Loucy (cell line): Measurements from ENCODE around the gene CCR1.

Experiments used
- H2AFZ ChIP-seq: fragments of 200-600 bp; sonication (generic); 2 replicates; pipeline ENCODE4 v1.6.0; 2016; ENCODE audit warnings: antibody characterized with exemption, mild to moderate bottlenecking, low read length, moderate library complexity
- H3F3A ChIP-seq: fragments of 200-600 bp; 2 replicates; pipeline ENCODE4 v1.6.0; 2016; ENCODE audit warnings: antibody characterized with exemption, low read depth, mild to moderate bottlenecking
- H3K27me3 ChIP-seq: fragments of 200-600 bp; sonication (generic); 2 replicates; pipeline ENCODE4 v1.6.1; 2014; ENCODE audit warnings: low read length, mild to moderate bottlenecking; ENCODE audit not compliant: insufficient read depth, poor library complexity, severe bottlenecking
- H3K36me3 ChIP-seq: fragments of 200-600 bp; sonication (generic); 2 replicates; pipeline ENCODE4 v1.6.1; 2016; ENCODE audit warnings: low read length; ENCODE audit not compliant: insufficient read depth
- H3K4me1 ChIP-seq: fragments of 200-600 bp; sonication (generic); 2 replicates; pipeline ENCODE4 v1.5.1; 2014; ENCODE audit warnings: low read length, mild to moderate bottlenecking; ENCODE audit not compliant: insufficient read depth, poor library complexity, severe bottlenecking
- H3K4me2 ChIP-seq: fragments of 200-600 bp; sonication (generic); 2 replicates; pipeline ENCODE4 v1.6.0; 2014; ENCODE audit warnings: antibody characterized with exemption, low read length, low read depth, mild to moderate bottlenecking; ENCODE audit not compliant: poor library complexity, severe bottlenecking
- H3K4me3 ChIP-seq: fragments of 200-600 bp; sonication (generic); 2 replicates; pipeline ENCODE4 v1.5.1; 2014; ENCODE audit warnings: low read length, mild to moderate bottlenecking, mixed read lengths; ENCODE audit not compliant: poor library complexity, severe bottlenecking
- H3K79me2 ChIP-seq: fragments of 200-600 bp; sonication (generic); 2 replicates; pipeline ENCODE4 v1.6.1; 2014; ENCODE audit warnings: low read length; ENCODE audit not compliant: insufficient read depth
- H3K9ac ChIP-seq: fragments of 200-600 bp; sonication (generic); 2 replicates; pipeline ENCODE4 v1.6.0; 2014; ENCODE audit warnings: mild to moderate bottlenecking, low read depth, low read length, moderate library complexity; ENCODE audit not compliant: poor library complexity, severe bottlenecking
- H3K9me2 ChIP-seq: fragments of 200-600 bp; sonication (generic); replicated peaks from 2 replicates; pipeline ENCODE4 v1.6.1; 2016; ENCODE audit warnings: low read depth, low read length, mixed read lengths
- H3K9me3 ChIP-seq: fragments of 200-600 bp; sonication (generic); 2 replicates; pipeline ENCODE4 v1.6.1; 2014; ENCODE audit warnings: mild to moderate bottlenecking, antibody characterized with exemption, low read length, low read depth; ENCODE audit not compliant: insufficient read depth
- H4K20me1 ChIP-seq: fragments of 200-600 bp; sonication (generic); 2 replicates; pipeline ENCODE4 v1.6.0; 2014; ENCODE audit warnings: antibody characterized with exemption, low read length, mild to moderate bottlenecking; ENCODE audit not compliant: insufficient read depth, poor library complexity, severe bottlenecking
- CTCF ChIP-seq: fragments of 200-600 bp; sonication (generic); conservative IDR thresholded peaks from 2 replicates; pipeline ENCODE4 v1.5.1; 2014; ENCODE audit warnings: mild to moderate bottlenecking, antibody characterized with exemption, low read length
- EZH2phosphoT487 ChIP-seq: fragments of 200-600 bp; IDR thresholded peaks from 2 replicates; pipeline ENCODE4 v1.6.1; 2018; ENCODE audit warnings: antibody characterized with exemption, mild to moderate bottlenecking, moderate library complexity, borderline replicate concordance

Gene CCR1

DNA sequence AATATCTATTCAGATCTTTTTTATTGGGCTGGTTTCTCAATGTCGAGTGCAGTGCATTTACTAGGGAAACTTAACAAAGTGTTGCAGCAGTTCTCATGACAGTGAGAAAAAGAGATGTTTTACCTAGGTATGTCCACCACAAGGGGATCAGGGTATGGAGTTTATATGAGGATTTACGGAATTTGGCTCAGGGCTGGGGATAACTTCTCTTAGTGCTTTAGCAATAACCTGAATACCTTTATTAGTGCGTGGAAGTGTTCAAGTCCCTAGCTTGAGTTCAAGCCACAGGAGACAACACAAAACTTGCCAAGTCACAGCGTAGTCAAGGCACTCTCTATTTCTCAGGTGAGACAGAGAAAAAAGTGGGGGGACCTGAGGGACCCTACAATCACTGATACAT, 30.3 kb upstream of the CCR1 start:
- Histone ChIP-seq H4K20me1 (no peaks in the 10 kb centered on the region), H3K4me1 (peaks cover 7% of the 10 kb centered on the region), H3K36me3 (no peaks in the 10 kb centered on the region), H2AFZ (no peak overlapping the region), H3K9ac (no peak overlapping the region), H3K9me2 (no peaks in the 10 kb centered on the region), H3K27me3 (no peaks in the 10 kb centered on the region), H3K79me2 (no peaks in the 10 kb centered on the region), H3K4me2 (no peak overlapping the region), H3K4me3 (no peak overlapping the region), H3K9me3 (no peaks in the 10 kb centered on the region), H3F3A (no peaks in the 10 kb centered on the region)
- TF ChIP-seq EZH2phosphoT487 (no peak), CTCF (no peak)

GRCh38 chr3:46236294-46237054, 28.4 kb upstream of the CCR1 start:
- Histone ChIP-seq H3K9me3 (no peaks in the 10 kb centered on the region), H3F3A (no peaks in the 10 kb centered on the region), H4K20me1 (no peaks in the 10 kb centered on the region), H3K4me2 (no peak overlapping the region), H3K4me3 (no peak overlapping the region), H3K36me3 (no peaks in the 10 kb centered on the region), H2AFZ (no peak overlapping the region), H3K4me1 (peaks cover 7% of the 10 kb centered on the region), H3K9me2 (no peaks in the 10 kb centered on the region), H3K27me3 (no peaks in the 10 kb centered on the region), H3K9ac (no peak overlapping the region), H3K79me2 (no peaks in the 10 kb centered on the region)
- no peak for TF ChIP-seq CTCF

GRCh38 chr3:46235425-46235824, 27.3 kb upstream of the CCR1 start:
- no peak overlapping the region for H3K4me3 ChIP-seq
- TF ChIP-seq CTCF (no peak), EZH2phosphoT487 (no peak)
- H3K4me1 ChIP-seq: peaks cover 7% of the 10 kb centered on the region
- no peaks in the 10 kb centered on the region for H3K36me3 ChIP-seq
- no peaks in the 10 kb centered on the region for H3F3A ChIP-seq
- no peaks in the 10 kb centered on the region for H3K79me2 ChIP-seq
- H3K4me2 ChIP-seq: no peak overlapping the region
- H3K9me3 ChIP-seq: no peaks in the 10 kb centered on the region
- no peaks in the 10 kb centered on the region for H3K27me3 ChIP-seq
- H3K9ac ChIP-seq: no peak overlapping the region
- no peaks in the 10 kb centered on the region for H4K20me1 ChIP-seq
- H3K9me2 ChIP-seq: no peaks in the 10 kb centered on the region
- H2AFZ ChIP-seq: no peak overlapping the region
